Heart right ventricle (tissue), 16 donors: Measurements from ENCODE around the gene SLC6A6. TPM values are rescaled to one million over a fixed set of nuclear protein-coding genes. Genes with fewer than 3 reads are reported as not detected.
A peak's percentile ranks its signal among the peaks of the same experiment; 100 is the strongest.

Source experiments
- ATAC-seq, 8 donors: fragments of 200-7000 bp; cut with Tn5 transposase; one replicate each; pipeline ENCODE4 v1.9.1; 2020; ENCODE audit warnings: mild to moderate bottlenecking in 8 of 8, moderate library complexity in 8 of 8, moderate number of reproducible peaks in 1 of 8
- DNase-seq, 2 donors: peaks; one replicate each; pipeline ENCODE4 v3.0.0-alpha.2; 2020
- H3K27ac ChIP-seq, 10 donors: fragments of 200-600 bp; sonication (generic) in 2 of 10; one replicate each; pipeline versions ENCODE4 v1.5.0 to v1.8.0; 2020 to 2022; ENCODE audit warnings: mild to moderate bottlenecking in 3 of 10
- H3K27me3 ChIP-seq, 7 donors: fragments of 200-600 bp; one replicate each; pipeline ENCODE4 v1.8.0; 2021 to 2022; ENCODE audit warnings: mild to moderate bottlenecking in 2 of 7
- H3K36me3 ChIP-seq, 9 donors: fragments of 200-600 bp; sonication (generic) in 1 of 9; one replicate each; pipeline versions ENCODE4 v1.5.0 to v1.8.0; 2020 to 2022; ENCODE audit warnings: mild to moderate bottlenecking in 2 of 9
- H3K4me1 ChIP-seq, 9 donors: fragments of 200-600 bp; sonication (generic) in 1 of 9; one replicate each; pipeline versions ENCODE4 v1.5.0 to v1.8.0; 2020 to 2022; ENCODE audit warnings: mild to moderate bottlenecking in 4 of 9
- H3K4me3 ChIP-seq, 10 donors: fragments of 200-600 bp; sonication (generic) in 2 of 10; one replicate each; pipeline versions ENCODE4 v1.5.0 to v1.8.0; 2020 to 2022; ENCODE audit warnings: mild to moderate bottlenecking in 7 of 10, moderate library complexity in 2 of 10
- H3K9me3 ChIP-seq, 11 donors: fragments of 200-600 bp in 10 of 11; sonication (generic) in 2 of 11; one replicate each; pipeline versions ENCODE4 v1.5.0 to v1.8.0; 2013 to 2022; ENCODE audit warnings: mild to moderate bottlenecking in 2 of 11, control low read depth in 1 of 11, moderate library complexity in 1 of 11
- CTCF ChIP-seq, 9 donors: fragments of 200-600 bp; sonication (generic) in 2 of 9; IDR thresholded peaks; one replicate each; pipeline versions ENCODE4 v1.5.0 to v1.8.0; 2021 to 2022; ENCODE audit warnings: antibody characterized with exemption in 9 of 9, mild to moderate bottlenecking in 5 of 9, moderate library complexity in 1 of 9
- WGBS, 2 donors: extraction: QIAGEN DNeasy Blood & Tissue Kit; methylation state at CpG; one replicate each; pipeline ENCODE4 v1.1.7; 2013; ENCODE audit warnings: inconsistent platforms in 1 of 2; 5-methylcytosine and 5-hydroxymethylcytosine counted together
- intact Hi-C, 10 donors: fragments of 100-400 bp; cut with DNase I; formaldehyde crosslinking; loops; one replicate each; pipeline versions ENCODE4 v1.11.1 to v1.14.2; 2022
- polyA plus RNA-seq, 2 donors: library from polyadenylated mRNA; stranded (reverse); fragments of 200-250 nt; gene quantifications; one replicate each; pipeline ENCODE4 v1.2.3, GENCODE V29; 2013
- total RNA-seq, 10 donors: library from RNA; stranded (reverse); fragmentation: NEBNext Ultra II Directional in 3 of 10; extraction: Animal tissue kit (Norgen Biotek cat#: 25700) in 3 of 10; gene quantifications; one replicate each; pipeline versions ENCODE4 v1.2.1 to v1.2.4, GENCODE V29; 2021 to 2023
- donor health status: Arrhythmogenic right ventricular cardiomyopathy.
- donor health status: ischemic (EF 13 %, LVEDD 7.1; RV severe dilation, severe dysfunction).
- donor health status: healthy with polysubstance abuse.
- donor health status: DM: no; HTN: yes; CAD: no.
- donor health status: DM: no; HTN: no; CAD: no.
- donor health status: ischemic (EF 25% LVEDD 6.9; RV normal size, moderate dysfunction).
- donor health status: ischemic (EF 25% LVEDD 5.7; RV mildly dilated, moderate dysfunction).
- donor health status: healthy.
- donor health status: DM: yes; HTN: yes; CAD: no.
- donor health status: Ischemic cardiomyopathy.
- donor health status: ischemic (EF 35%, LVEDD 5.7; RV mildly dilated, moderate dysfunction).
- donor health status: nonischemic (EF 11% LVEDD 7.7; RV severe dilation, severe dysfunction).
- donor health status: DM: yes; HTN: yes; CAD: no.
- donor health status: PGD.
- donor health status: ischemic (EF 29% LVEDD 5.4; RV normal size, mild dysfunction).
- donor health status: nonischemic (EF 23%, LVEDD 6.1; RV moderate dilation, normal function).

The SLC6A6 gene
- total and polyA plus RNA-seq, 12 donors: 7.7 to 68.7 (median 44.0) TPM

GRCh38 chr3:14416453-14416852, 14.0 kb downstream of the SLC6A6 start:
- no peak for TF ChIP-seq CTCF (IDR thresholded peaks at IDR 0.05)
- Histone ChIP-seq H3K36me3 (peaks cover 0 to 77% (median 8%) of the 10 kb centered on the region in 9 donors), H3K9me3 (no peaks in the 10 kb centered on the region), H3K4me1 (peaks cover 0 to 63% (median 10%) of the 10 kb centered on the region in 9 donors), H3K27me3 (peaks cover 0 to 6% (median 0%) of the 10 kb centered on the region in 7 donors), H3K4me3 (no peak overlapping the region), H3K27ac (no peak overlapping the region)
- DNase-seq (no peak), ATAC-seq (peak in 1 of 8 donors; percentile 7)
- intact Hi-C loops: no loop called here
- 88 to 91% methylated on average over 6 of the region's 6 CpGs for WGBS, 2 donors

GRCh38 chr3:14418296-14419250, 16.2 kb downstream of the SLC6A6 start:
- ATAC-seq (peak in 3 of 8 donors; percentile 26 to 42 (median 37)), DNase-seq (no peak)
- Histone ChIP-seq H3K27me3 (peaks cover 0 to 13% (median 0%) of the 10 kb centered on the region in 7 donors), H3K4me1 (peaks cover 0 to 56% (median under 1%) of the 10 kb centered on the region in 9 donors), H3K27ac (peak overlapping the region in 1 of 10 donors; percentile 84), H3K9me3 (no peaks in the 10 kb centered on the region), H3K36me3 (peaks cover 0 to 70% (median 8%) of the 10 kb centered on the region in 9 donors), H3K4me3 (no peak overlapping the region)
- no peak for TF ChIP-seq CTCF (IDR thresholded peaks at IDR 0.05)
- WGBS, 2 donors: 84 to 86% methylated on average over 17 of the region's 17 CpGs
- intact Hi-C loops: no loop called here

- intact Hi-C loops: no loop called here
- ATAC-seq (peak in 1 of 8 donors; percentile 17), DNase-seq (no peak)
- Histone ChIP-seq H3K27me3 (peaks cover 0 to 26% (median 0%) of the 10 kb centered on the region in 7 donors), H3K4me1 (peaks cover 0 to 68% (median 8%) of the 10 kb centered on the region in 9 donors), H3K27ac (peak overlapping the region in 1 of 10 donors; percentile 23), H3K4me3 (no peak overlapping the region), H3K9me3 (no peaks in the 10 kb centered on the region), H3K36me3 (peaks cover 0 to 61% (median 8%) of the 10 kb centered on the region in 9 donors)
- 91 to 94% methylated on average over 14 of the region's 14 CpGs for WGBS, 2 donors
- no peak for TF ChIP-seq CTCF (IDR thresholded peaks at IDR 0.05)
These were observed 19.9 kb downstream of the SLC6A6 start for GRCh38 chr3:14422016-14422963.
